Measurements from ENCODE around the gene ART1. TPM values are rescaled to one million over a fixed set of nuclear protein-coding genes. Genes with fewer than 3 reads are reported as not detected.

The ART1 gene
- total and polyA plus RNA-seq, 7 donors = 1.1 to 1.2 TPM; not detected in 5

DNA sequence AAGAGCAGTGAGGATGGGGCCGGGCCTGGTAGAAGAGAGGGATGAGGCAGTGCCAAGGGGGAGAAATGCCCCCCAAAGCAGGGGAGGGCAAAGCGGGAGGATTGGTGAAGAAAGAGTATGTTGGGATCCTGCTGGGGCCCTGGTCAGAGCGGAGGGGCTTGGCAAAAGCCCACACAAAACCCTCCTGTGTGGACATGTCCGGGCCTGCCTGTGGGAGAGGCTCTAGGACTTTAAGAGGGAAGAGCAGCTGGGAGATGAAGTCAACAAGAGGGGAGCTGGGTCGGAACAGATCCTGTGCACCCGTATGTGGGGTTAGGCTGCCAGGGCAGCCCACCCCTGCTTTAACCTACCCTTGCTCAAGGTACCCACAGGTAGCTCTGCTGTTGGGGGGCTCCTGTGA lies 28.9 kb upstream of the ART1 start:
- Histone ChIP-seq H3K4me3 (no peak overlapping the region), H3K9me3 (no peaks in the 10 kb centered on the region), H3K27ac (no peak overlapping the region), H3K4me1 (no peaks in the 10 kb centered on the region), H3K27me3 (no peaks in the 10 kb centered on the region), H3K36me3 (no peaks in the 10 kb centered on the region)
- intact Hi-C loops (cut with DNase I) = no loop called here
- 87 to 89% methylated on average over 6 of the region's 6 CpGs for WGBS, 2 donors
- DNase-seq = peak; percentile 28
- no peak for TF ChIP-seq POLR2AphosphoS5 (IDR thresholded peaks at IDR 0.05)
- no peak for TF ChIP-seq EP300 (IDR thresholded peaks at IDR 0.05)
- no peak for TF ChIP-seq POLR2A (IDR thresholded peaks at IDR 0.05)
- TF ChIP-seq, protein P1, sequence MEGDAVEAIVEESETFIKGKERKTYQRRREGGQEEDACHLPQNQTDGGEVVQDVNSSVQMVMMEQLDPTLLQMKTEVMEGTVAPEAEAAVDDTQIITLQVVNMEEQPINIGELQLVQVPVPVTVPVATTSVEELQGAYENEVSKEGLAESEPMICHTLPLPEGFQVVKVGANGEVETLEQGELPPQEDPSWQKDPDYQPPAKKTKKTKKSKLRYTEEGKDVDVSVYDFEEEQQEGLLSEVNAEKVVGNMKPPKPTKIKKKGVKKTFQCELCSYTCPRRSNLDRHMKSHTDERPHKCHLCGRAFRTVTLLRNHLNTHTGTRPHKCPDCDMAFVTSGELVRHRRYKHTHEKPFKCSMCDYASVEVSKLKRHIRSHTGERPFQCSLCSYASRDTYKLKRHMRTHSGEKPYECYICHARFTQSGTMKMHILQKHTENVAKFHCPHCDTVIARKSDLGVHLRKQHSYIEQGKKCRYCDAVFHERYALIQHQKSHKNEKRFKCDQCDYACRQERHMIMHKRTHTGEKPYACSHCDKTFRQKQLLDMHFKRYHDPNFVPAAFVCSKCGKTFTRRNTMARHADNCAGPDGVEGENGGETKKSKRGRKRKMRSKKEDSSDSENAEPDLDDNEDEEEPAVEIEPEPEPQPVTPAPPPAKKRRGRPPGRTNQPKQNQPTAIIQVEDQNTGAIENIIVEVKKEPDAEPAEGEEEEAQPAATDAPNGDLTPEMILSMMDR (IDR thresholded peaks at IDR 0.05) = no peak

DNA sequence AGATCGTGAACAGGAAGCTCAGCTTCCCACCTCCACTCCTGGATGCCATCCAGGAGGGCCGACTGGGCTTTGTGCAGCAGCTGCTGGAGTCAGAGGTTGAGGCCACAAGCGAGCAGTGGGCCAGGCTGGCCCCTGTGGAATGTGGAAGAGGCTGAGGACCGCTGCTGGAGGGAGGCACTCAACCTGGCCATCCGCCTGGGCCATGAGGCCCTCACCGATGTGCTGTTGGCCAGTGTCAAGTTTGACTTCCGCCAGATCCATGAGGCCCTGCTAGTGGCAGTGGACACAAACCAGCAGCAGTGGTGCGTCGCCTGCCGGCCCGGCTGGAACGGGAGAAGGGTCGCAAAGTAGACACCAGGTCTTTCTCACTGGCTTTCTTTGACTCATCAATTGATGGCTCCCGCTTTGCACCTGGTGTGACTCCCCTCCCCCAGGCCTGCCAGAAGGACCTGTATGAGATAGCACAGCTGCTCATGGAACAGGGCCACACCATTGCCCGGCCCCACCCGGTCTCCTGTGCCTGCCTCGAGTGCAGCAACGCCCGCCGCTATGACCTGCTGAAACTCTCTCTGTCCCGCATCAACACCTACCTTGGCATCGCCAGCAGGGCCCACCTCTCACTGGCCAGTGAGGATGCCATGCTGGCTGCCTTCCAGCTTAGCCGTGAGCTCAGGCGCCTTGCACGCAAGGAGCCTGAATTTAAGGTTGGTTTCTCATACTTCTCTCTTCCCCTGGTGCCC lies 28.0 kb upstream of the ART1 start:
- no peak overlapping the region for H3K4me3 ChIP-seq
- no peaks in the 10 kb centered on the region for H3K36me3 ChIP-seq
- no peaks in the 10 kb centered on the region for H3K9me3 ChIP-seq
- H3K27ac ChIP-seq = no peak overlapping the region
- WGBS, 2 donors = 81% methylated on average over 25 of the region's 25 CpGs
- peak; percentile 37 for DNase-seq
- intact Hi-C loops (cut with DNase I) = no loop called here
- no peaks in the 10 kb centered on the region for H3K4me1 ChIP-seq
- no peaks in the 10 kb centered on the region for H3K27me3 ChIP-seq
- TF ChIP-seq EP300 (IDR thresholded peaks at IDR 0.05) (no peak), POLR2A (IDR thresholded peaks at IDR 0.05) (no peak), POLR2AphosphoS5 (IDR thresholded peaks at IDR 0.05) (no peak)
- TF ChIP-seq, protein P1 (IDR thresholded peaks at IDR 0.05) = no peak

DNA sequence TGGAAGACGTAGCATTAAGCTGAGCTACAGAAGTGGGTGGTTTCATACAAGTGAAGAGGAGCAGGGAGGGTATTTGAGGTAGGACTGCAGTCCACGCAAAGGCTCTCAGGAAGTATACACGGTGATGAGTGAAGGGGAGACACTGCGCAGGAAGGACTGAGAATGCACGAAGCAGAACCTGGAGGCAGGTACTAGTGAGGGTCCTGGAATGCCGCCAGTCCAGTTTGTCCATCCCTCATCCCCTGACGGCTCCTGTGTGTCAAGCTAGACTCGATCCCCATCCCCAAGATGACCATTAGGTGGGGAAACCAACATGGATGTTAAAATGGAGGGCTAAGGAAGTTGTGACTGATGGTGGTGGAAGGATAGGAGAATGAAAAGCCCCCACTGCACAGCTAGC lies 26.9 kb upstream of the ART1 start:
- DNase-seq = peak; percentile 55
- 81 to 84% methylated on average over 8 of the region's 8 CpGs for WGBS, 2 donors
- Histone ChIP-seq H3K36me3 (no peaks in the 10 kb centered on the region), H3K27me3 (no peaks in the 10 kb centered on the region), H3K4me1 (no peaks in the 10 kb centered on the region), H3K4me3 (no peak overlapping the region), H3K27ac (no peak overlapping the region), H3K9me3 (no peaks in the 10 kb centered on the region)
- TF ChIP-seq POLR2AphosphoS5 (IDR thresholded peaks at IDR 0.05) = no peak
- no peak for TF ChIP-seq POLR2A (IDR thresholded peaks at IDR 0.05)
- TF ChIP-seq, protein P1 (IDR thresholded peaks at IDR 0.05) = no peak
- no peak for TF ChIP-seq EP300 (IDR thresholded peaks at IDR 0.05)
- intact Hi-C loops (cut with DNase I) = no loop called here

DNA sequence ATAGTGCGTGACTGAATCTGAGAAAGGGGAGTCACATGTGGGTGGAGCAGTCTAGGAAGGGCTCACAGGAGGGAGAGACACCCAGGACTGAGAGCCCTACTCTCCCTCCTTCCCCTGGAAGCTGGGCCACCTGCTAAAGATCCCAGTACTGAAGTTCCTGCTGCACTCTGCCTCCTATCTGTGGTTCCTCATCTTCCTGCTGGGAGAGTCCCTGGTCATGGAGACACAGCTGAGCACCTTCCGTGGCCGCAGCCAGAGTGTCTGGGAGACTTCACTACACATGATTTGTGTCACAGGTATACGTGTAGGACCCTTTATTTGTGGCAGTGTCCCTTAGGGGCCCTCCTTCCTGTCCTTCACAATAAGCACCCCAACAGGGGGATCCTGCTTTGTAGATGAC lies 22.4 kb upstream of the ART1 start:
- Histone ChIP-seq H3K9me3 (no peaks in the 10 kb centered on the region), H3K4me1 (no peaks in the 10 kb centered on the region), H3K27ac (no peak overlapping the region), H3K36me3 (no peaks in the 10 kb centered on the region), H3K27me3 (no peaks in the 10 kb centered on the region), H3K4me3 (no peak overlapping the region)
- TF ChIP-seq POLR2A (IDR thresholded peaks at IDR 0.05) (no peak), EP300 (IDR thresholded peaks at IDR 0.05) (no peak), POLR2AphosphoS5 (IDR thresholded peaks at IDR 0.05) (no peak)
- TF ChIP-seq, protein P1 (IDR thresholded peaks at IDR 0.05) = no peak
- intact Hi-C loops (cut with DNase I) = no loop called here
- peak; percentile 50 for DNase-seq
- 79 to 83% methylated on average over 4 of the region's 4 CpGs for WGBS, 2 donors

DNA sequence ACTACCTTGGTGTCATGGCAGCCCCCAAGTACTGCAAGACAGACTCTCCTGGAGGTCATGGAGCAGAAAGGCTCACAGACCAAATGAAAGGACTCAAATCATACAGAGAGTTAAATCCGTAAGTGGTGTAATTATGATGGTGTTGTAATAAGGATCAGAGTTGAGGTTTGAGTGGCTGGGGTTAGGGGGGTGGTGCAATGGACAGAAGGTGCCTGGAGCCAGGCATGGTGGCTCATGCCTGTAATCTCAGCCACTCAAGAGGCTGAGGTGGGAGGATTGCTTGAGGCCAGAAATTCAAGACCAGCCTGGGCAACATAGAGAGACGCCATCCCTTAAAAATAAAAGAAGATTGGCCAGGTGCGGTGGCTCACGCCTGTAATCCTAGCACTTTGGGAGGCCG lies 21.8 kb upstream of the ART1 start:
- Histone ChIP-seq H3K4me3 (no peak overlapping the region), H3K27me3 (no peaks in the 10 kb centered on the region), H3K4me1 (no peaks in the 10 kb centered on the region), H3K27ac (no peak overlapping the region), H3K9me3 (no peaks in the 10 kb centered on the region), H3K36me3 (no peaks in the 10 kb centered on the region)
- TF ChIP-seq EP300 (IDR thresholded peaks at IDR 0.05) (no peak), POLR2AphosphoS5 (IDR thresholded peaks at IDR 0.05) (no peak), POLR2A (IDR thresholded peaks at IDR 0.05) (no peak)
- TF ChIP-seq, protein P1 (IDR thresholded peaks at IDR 0.05) = no peak
- WGBS, 2 donors = 90 to 93% methylated on average over 5 of the region's 5 CpGs
- DNase-seq = peak; percentile 22
- intact Hi-C loops (cut with DNase I) = no loop called here
